PC-9 (cell line): ENCODE results near the gene ABHD1. TPM values are rescaled to one million over a fixed set of nuclear protein-coding genes. Genes with fewer than 3 reads are reported as not detected.

Experiments used
- BruUV-seq: library from RNA; stranded (reverse); fragments of 400-500 nt; replicated peaks from 2 replicates; lab custom pipeline; 2021; lab: Mats Ljungman, UMichigan
- CTCF ChIA-PET: fragments of 300-600 bp; sonication (Branson Sonifier 250); formaldehyde crosslinking; loops from one replicate; lab custom pipeline; 2022; ENCODE audit warnings: antibody characterized with exemption; lab: Charles Lee
- POLR2A ChIA-PET: fragments of 300-600 bp; sonication (Branson Sonifier 250); formaldehyde crosslinking; loops from one replicate; lab custom pipeline; 2022; ENCODE audit warnings: antibody characterized with exemption; ENCODE audit not compliant: unreplicated experiment; lab: Charles Lee
- DNase-seq, 2 experiments: peaks; one replicate each; pipeline versions ENCODE4 v3.0.0 to v3.0.0-alpha.2; 2015 to 2022; ENCODE audit warnings: mixed read lengths in 1 of 2
- H2AFZ ChIP-seq: fragments of 200-600 bp; sonication (generic); 2 replicates; pipeline ENCODE4 v1.8.1; 2017; ENCODE audit warnings: antibody characterized with exemption
- H3F3A ChIP-seq: fragments of 200-600 bp; sonication (generic); 2 replicates; pipeline ENCODE4 v1.8.1; 2017; ENCODE audit warnings: antibody characterized with exemption, mild to moderate bottlenecking, low read depth; ENCODE audit not compliant: insufficient read depth
- H3K27ac ChIP-seq: fragments of 200-600 bp; sonication (generic); 2 replicates; pipeline ENCODE4 v1.6.1; 2016; ENCODE audit warnings: mixed run types
- H3K27me3 ChIP-seq: fragments of 200-600 bp; sonication (generic); 2 replicates; pipeline ENCODE4 v1.6.1; 2016; ENCODE audit warnings: low read depth, mixed run types; ENCODE audit not compliant: insufficient read depth
- H3K36me3 ChIP-seq: fragments of 200-600 bp; sonication (generic); 2 replicates; pipeline ENCODE4 v1.6.1; 2016; ENCODE audit warnings: low read depth, mixed run types
- H3K4me1 ChIP-seq: fragments of 200-600 bp; sonication (generic); replicated peaks from 2 replicates; pipeline ENCODE4 v1.6.1; 2016; ENCODE audit warnings: mixed run types; ENCODE audit not compliant: insufficient read depth
- H3K4me2 ChIP-seq: fragments of 200-600 bp; sonication (generic); 2 replicates; pipeline ENCODE4 v1.6.1; 2017; ENCODE audit warnings: mixed run types
- H3K4me3 ChIP-seq: fragments of 200-600 bp; sonication (generic); 2 replicates; pipeline ENCODE4 v1.6.1; 2016; ENCODE audit warnings: mixed run types
- H3K79me2 ChIP-seq: fragments of 200-600 bp; sonication (generic); 2 replicates; pipeline ENCODE4 v1.6.1; 2017; ENCODE audit warnings: low read depth, mixed run types
- H3K9me2 ChIP-seq: fragments of 200-600 bp; sonication (generic); 2 replicates; pipeline ENCODE4 v1.8.1; 2017; ENCODE audit warnings: mild to moderate bottlenecking; ENCODE audit not compliant: insufficient read depth
- H3K9me3 ChIP-seq: fragments of 200-600 bp; sonication (generic); 2 replicates; pipeline ENCODE4 v1.8.1; 2016; ENCODE audit warnings: low read depth; ENCODE audit not compliant: insufficient read depth
- H4K20me1 ChIP-seq: fragments of 200-600 bp; sonication (generic); 2 replicates; pipeline ENCODE4 v1.8.1; 2017; ENCODE audit not compliant: insufficient read depth
- CTCF ChIP-seq: fragments of 200-600 bp; sonication (generic); conservative IDR thresholded peaks from 2 replicates; pipeline ENCODE4 v1.6.1; 2017; ENCODE audit warnings: mixed run types, antibody characterized with exemption, mild to moderate bottlenecking, moderate library complexity
- EZH2 ChIP-seq: fragments of 200-600 bp; sonication (generic); IDR thresholded peaks from 2 replicates; pipeline ENCODE4 v1.8.0; 2017; ENCODE audit warnings: antibody characterized with exemption, low read depth
- intact Hi-C: fragments of 100-400 bp; cut with micrococcal nuclease; formaldehyde crosslinking; loops from one replicate; pipeline ENCODE4 v1.10.0; 2022; ENCODE audit not compliant: unreplicated experiment
- total RNA-seq: library from RNA; stranded (reverse); gene quantifications from 2 replicates; pipeline ENCODE4 v1.2.3, GENCODE V29; 2021

Gene ABHD1
- total RNA-seq, 1 experiment from 2014 or later: not detected

GRCh38 chr2:27097341-27097740, 26.3 kb upstream of the ABHD1 start:
- Histone ChIP-seq H4K20me1 (no peaks in the 10 kb centered on the region), H3K4me3 (no peak overlapping the region), H3K9me3 (no peaks in the 10 kb centered on the region), H3K4me2 (no peak overlapping the region), H3K9me2 (no peaks in the 10 kb centered on the region), H3K36me3 (no peaks in the 10 kb centered on the region), H3K27me3 (no peaks in the 10 kb centered on the region), H3K79me2 (no peaks in the 10 kb centered on the region), H3F3A (peaks cover 6% of the 10 kb centered on the region; the same call in 1 of the 2 replicates), H3K27ac (no peak overlapping the region), H2AFZ (no peak overlapping the region), H3K4me1 (no peaks in the 10 kb centered on the region)
- BruUV-seq: no TSS peak
- intact Hi-C loops: loop anchor here (5.0 kb wide), 1 partner anchor 275 kb away; the partner anchor contains the start of genes EIF2B4 and SNX17
- TF ChIP-seq CTCF: no peak
- no peak for TF ChIP-seq EZH2
- CTCF ChIA-PET: interaction anchor here (0.6 to 0.9 kb wide), 2 partner anchors 10 to 179 kb away, joined by 3 to 27 read pairs; partner anchors contain the start of gene KHK
- DNase-seq: no peak
- POLR2A ChIA-PET: no interaction called here

- intact Hi-C loops: loop anchor here (5.0 kb wide), 1 partner anchor 273 kb away; the partner anchor contains the start of genes EIF2B4 and SNX17
- TF ChIP-seq CTCF (no peak), EZH2 (no peak)
- no peak overlapping the region for H3K4me3 ChIP-seq
- BruUV-seq: no TSS peak
- H3K36me3 ChIP-seq: no peaks in the 10 kb centered on the region
- H3K9me2 ChIP-seq: no peaks in the 10 kb centered on the region
- H3K9me3 ChIP-seq: no peaks in the 10 kb centered on the region
- no peak overlapping the region for H2AFZ ChIP-seq
- DNase-seq: no peak
- CTCF ChIA-PET: interaction anchor here (0.7 kb wide), 1 partner anchor 181 kb away, joined by 3 read pairs; no protein-coding TSS in a partner anchor
- no peak overlapping the region for H3K27ac ChIP-seq
- H3K4me1 ChIP-seq: no peaks in the 10 kb centered on the region
- no peaks in the 10 kb centered on the region for H3K79me2 ChIP-seq
- H3K4me2 ChIP-seq: no peak overlapping the region
- H3F3A ChIP-seq: no peaks in the 10 kb centered on the region
- POLR2A ChIA-PET: interaction anchor here (0.6 kb wide), 1 partner anchor 110 kb away, joined by 4 read pairs; no protein-coding TSS in a partner anchor
- H4K20me1 ChIP-seq: no peaks in the 10 kb centered on the region
- H3K27me3 ChIP-seq: no peaks in the 10 kb centered on the region
These were observed 24.2 kb upstream of the ABHD1 start for GRCh38 chr2:27099334-27099955.

GRCh38 chr2:27100036-27100435, 23.6 kb upstream of the ABHD1 start:
- ChIA-PET CTCF (interaction anchor here (0.7 kb wide), 1 partner anchor 180 kb away, joined by 3 read pairs; no protein-coding TSS in a partner anchor), POLR2A (no interaction called here)
- Histone ChIP-seq H3K4me3 (no peak overlapping the region), H3K79me2 (no peaks in the 10 kb centered on the region), H3K27ac (no peak overlapping the region), H2AFZ (no peak overlapping the region), H4K20me1 (no peaks in the 10 kb centered on the region), H3K9me3 (no peaks in the 10 kb centered on the region), H3K4me2 (no peak overlapping the region), H3K27me3 (no peaks in the 10 kb centered on the region), H3K36me3 (no peaks in the 10 kb centered on the region), H3F3A (no peaks in the 10 kb centered on the region), H3K4me1 (no peaks in the 10 kb centered on the region), H3K9me2 (no peaks in the 10 kb centered on the region)
- TF ChIP-seq EZH2 (no peak), CTCF (no peak)
- intact Hi-C loops: no loop called here
- no TSS peak for BruUV-seq
- DNase-seq: no peak
